Activated effector memory CD4-positive, alpha-beta T cell treated with anti-CD3 and anti-CD28 coated beads, Interleukin-2, amount 50 U/mL, for 16 hours (primary cell): ENCODE data around the gene HFE.
"Not testable (repeated sequence)": the region's sequence is repeated elsewhere in the genome, so short reads cannot be mapped to it uniquely, and the experiment has no call there.

Experiments
- DNase-seq: peaks from one replicate; pipeline ENCODE4 v3.0.0-alpha.2; 2020

Gene HFE

DNA sequence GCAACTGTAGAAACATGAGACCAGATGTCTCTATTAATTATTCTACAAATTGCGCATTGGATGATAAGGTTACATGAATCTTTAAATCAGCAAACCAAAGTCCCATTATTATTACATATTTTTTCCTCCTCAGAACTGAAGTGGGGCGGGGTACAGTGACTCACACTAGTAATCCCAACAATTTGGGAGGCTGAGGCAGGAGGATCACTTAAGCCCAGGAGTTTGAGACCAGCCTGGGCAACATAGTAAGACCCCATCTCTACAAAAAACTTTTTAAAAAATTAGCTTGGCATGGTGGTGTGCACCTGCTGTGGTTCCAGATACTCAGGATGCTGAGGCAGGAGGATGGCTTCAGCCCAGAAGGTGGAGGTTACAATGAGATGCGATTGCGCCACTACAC, 29.0 kb downstream of the HFE start:
- no peak for DNase-seq

DNA sequence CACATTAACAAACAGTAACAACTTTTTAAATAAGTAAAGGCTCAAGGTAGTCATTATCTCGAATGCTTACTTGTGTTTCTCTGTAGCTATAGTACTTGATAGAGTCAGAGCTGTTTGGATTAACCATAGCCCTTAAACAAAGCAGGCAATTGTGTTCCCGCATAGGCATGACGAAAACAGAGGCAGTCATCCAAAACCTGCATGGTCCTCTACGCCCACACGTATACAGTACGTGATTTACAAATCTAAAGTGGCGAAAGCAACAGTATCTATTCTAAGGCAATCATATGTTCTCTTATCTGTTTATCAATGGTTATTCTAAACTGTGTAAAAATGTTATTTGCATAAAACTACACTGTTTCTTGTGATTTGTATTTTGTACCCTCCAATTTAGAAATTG, 31.8 kb downstream of the HFE start:
- DNase-seq: no peak

DNA sequence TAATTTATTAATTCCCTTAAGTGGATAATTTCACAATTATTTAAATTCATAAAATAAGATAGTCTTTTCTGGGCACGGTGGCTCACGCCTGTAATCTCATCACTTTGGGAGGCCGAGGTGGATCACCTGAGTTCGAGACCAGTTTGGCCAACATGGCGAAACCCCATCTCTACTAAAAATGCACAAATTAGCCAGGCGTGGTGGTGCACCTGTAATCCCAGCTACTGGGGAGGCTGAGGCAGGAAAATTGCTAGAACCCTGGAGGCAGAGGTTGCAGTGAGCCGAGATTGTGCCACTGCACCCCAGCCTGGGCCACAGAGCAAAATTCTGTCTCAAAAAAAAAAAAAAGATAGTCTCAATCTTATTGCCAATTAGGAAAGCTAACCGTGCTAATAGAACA, 32.9 kb downstream of the HFE start:
- not testable (repeated sequence) for DNase-seq

DNA sequence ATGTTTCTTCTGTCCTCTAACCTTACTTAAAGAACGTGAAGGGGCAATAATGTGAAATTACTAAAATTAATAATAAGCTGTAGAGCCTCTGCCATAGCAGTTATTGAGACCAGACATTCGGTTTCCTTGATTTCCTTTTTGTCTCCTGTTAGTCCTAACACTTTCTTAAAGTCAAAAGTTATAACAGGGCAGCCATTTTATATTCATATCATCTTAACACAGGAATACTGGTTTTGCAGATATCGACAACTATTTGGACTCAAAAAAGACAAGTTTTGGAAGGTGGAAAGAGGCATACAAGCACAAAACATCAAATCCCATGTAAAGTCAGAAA, 33.5 kb downstream of the HFE start:
- DNase-seq: no peak

DNA sequence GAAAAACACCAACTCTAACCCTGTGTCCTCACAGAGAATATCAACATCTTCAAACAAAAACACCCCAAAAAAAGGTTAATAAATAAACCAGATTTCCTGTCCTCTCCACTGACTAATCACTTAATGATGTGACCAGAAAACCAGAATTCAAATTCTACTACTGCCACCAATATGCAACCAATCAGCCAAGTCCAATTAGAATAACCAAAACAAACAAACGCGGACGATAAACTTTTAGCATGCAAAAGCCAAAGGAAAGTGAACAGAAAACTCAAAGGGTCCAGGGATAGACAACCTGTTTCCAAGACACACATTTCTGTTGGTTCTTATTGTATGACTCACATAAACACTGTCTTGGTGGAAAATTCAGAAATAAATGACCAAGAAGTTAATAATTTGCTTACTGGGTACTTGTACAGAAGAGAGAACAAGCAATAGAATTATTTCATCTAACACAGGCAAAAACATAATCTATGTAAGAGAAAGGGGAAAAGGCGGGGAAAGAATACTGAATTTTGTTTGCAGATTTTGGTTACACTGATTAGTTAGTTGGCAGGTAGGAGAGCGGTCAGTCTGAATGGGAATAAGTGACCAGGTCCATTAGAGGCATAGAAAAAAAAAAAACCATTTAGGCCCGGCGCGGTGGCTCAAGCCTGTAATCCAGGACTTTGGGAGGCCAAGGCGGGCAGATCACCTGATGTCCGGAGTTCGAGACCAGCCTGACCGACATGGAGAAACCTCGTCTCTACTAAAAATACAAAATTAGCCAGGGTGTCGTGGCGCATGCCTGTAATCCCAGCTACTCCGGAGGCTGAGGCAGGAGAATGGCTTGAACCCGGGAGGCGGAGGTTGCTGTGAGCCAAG, 34.1 kb downstream of the HFE start:
- DNase-seq: no peak

DNA sequence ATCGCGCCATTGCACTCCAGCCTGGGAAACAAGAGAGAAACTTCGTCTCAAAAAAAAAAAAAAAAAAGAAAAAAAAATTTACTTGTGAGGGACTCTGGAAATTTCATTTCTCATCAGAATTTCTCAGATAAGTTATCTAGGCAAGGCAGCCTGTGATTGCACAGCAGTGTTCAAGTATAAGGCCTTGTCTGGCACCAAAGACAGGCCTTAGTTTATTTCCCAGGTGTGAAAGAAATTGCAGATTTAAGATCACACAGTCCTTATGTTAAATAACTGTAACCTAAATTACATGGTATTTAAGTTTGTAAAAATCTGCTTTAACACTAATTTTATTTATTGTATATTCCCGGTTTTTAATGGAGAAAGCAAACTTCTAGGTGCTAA, 34.8 kb downstream of the HFE start:
- DNase-seq: no peak

DNA sequence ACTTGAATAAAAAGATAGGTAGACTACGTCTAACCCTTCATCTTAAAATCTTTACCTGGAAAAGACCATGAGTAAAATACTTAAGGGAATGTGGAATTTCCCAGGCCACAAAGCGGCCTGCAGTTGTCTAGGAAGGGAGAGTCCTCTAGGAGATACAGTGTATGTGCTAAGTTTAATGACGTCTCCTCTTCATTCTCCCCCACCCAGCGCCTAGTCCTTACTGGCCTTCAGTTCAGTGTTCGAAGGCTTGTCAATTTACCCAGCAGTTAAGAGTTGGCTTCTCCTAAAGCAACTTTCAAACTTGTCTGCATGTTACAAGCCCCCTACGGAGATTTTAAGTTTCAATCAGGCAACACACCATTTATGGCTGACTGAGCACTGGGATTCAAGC, 35.2 kb downstream of the HFE start:
- DNase-seq: no peak

DNA sequence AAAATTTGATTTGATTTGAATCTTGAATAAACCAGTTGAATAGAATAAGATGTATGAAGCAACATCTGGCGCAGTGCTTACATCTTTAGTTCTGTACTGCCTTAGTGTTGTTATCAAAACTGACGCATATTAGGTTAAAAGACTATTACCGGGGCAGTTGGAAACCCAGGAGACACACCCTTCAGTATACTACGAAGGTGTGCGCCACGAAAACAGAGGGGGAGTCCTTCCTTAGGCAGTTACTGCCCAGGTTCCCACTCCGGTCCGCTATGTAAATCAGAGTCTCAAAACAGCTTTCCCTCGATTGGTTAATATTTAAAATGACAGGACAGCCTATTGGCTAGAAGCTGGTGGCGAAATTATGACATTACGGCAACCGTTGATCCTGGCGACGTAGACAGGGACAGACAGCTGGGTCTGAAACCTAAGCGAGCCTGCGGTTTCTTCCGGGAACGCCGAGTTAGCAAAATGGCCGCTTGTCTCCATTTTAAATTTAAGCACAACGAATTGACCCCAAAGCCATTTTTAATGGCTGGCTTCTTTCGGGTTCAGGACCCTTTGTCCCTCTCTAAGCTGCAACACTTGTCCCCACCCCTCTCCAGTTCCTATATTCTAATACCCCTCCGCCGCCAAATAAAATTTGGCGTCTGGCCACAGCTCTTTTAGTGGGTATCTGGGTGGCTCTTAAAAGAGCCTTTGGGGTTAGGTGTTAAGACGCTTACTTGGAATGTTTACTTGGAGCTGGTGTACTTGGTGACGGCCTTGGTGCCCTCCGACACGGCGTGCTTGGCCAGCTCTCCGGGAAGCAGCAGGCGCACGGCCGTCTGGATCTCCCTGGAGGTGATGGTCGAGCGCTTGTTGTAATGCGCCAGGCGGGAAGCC, 35.8 kb downstream of the HFE start:
- DNase-seq: peak; percentile 94

DNA sequence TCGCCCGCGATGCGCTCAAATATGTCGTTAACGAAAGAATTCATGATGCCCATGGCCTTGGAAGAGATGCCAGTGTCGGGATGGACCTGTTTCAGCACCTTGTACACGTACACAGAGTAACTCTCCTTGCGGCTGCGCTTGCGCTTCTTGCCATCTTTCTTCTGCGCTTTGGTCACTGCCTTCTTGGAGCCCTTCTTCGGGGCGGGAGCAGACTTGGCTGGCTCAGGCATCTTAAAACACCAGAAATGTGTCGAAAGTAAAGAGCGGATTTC, 36.4 kb downstream of the HFE start:
- peak; percentile 90 for DNase-seq

DNA sequence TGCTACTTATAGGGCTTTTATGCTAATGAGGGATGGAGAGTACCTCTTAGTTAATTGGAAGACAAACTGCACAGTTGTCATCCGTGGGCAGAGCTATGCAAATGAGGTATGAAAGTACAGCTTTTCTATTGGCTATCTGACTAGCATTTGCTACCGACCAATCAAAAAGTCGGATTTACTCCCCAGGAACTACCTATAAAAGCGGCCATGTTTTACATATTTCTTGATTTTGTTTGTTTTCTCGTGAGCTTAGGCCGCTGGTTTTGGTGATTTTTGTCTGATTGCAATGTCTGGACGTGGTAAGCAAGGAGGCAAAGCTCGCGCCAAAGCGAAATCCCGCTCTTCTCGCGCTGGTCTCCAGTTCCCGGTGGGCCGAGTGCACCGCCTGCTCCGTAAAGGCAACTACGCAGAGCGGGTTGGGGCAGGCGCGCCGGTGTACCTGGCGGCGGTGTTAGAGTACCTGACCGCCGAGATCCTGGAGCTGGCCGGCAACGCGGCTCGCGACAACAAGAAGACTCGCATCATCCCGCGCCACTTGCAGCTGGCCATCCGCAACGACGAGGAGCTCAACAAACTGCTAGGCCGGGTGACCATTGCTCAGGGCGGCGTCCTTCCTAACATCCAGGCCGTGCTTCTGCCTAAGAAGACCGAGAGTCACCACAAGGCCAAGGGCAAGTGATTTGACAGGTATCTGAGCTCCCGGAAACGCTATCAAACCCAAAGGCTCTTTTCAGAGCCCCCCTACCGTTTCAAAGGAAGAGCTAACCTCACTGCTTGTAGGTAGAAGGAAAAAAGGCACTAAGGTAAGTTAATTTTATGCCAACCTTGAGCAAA, 36.9 kb downstream of the HFE start:
- DNase-seq: peak; percentile 87

DNA sequence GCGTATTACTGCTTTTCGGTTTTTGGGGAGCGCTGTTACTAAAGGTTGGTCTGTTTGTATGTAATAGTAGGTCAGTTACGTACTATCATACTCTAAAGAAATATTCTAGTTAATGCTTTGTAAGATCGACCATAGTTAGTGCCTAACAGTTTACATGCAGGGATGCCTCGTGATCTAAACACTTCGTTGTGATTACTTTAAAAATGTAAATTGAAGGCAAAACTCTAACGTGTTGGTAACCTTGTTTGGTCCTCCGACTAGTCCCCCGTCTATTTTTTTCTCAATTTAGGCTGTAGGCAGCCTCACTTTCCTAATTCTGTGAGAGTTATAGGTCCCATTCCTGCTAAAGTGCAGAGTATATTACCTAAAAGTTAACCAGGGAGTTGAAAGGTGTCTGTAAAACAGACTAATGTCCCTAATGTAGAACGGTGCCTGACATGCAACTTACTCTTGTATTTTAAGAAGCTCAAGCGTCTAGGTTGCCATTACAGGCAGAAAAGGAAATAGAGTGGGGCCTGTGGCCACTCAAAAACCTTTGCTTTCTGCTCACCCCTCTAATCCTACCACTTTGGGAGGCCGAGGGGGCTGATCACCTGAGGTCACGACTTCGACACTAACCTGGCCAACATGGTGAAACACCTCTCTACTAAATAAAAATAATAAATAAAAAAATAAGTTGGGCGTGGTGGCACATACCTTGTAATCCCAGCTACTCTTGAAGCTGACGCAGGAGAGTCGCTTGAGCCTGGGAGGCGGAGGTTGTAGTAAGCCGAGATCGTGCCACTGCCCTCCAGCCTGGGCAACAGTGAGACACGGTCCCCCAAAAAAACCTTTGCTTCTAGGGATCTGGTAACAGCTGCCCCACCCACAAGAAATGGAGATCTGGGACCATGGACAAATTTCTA, 37.8 kb downstream of the HFE start:
- DNase-seq: no peak

DNA sequence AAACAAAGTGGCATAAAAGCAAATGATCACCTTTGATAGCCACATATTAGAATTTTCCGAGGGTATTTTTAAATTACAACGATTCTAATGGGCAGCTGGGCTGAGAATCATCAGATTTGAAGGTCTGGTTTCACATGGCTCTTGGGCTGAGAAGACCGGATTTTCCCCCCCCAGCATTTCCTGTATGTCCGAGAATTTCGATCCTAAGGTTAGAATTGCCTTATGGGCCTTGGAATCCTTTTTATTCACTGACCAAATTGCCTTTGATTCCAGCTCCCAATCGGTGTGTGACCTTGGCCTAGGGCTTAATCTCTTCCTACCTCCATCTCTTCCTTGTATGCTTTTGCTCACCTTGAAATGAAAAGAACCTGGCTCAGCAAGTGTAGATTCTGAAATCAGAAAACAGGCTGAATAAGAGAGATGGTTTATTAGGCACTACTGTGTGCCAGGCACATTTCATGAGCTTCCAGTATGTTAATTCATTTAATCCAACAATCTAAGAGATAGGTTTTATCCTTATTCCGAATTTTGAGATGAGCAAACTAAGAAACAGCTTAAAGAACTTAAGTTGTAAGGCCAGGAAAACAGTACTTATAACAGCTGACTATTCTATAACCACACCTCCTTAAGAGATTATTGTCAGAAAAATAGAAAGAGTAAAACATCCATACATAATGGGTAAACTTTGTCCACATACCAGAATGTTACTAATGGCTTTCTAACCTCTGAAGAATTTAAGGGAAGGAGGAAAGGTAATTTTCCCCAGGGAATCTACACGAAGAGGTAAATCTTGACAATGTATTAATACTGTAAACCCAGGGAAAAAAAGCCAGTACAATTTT, 39.4 kb downstream of the HFE start:
- DNase-seq: no peak

DNA sequence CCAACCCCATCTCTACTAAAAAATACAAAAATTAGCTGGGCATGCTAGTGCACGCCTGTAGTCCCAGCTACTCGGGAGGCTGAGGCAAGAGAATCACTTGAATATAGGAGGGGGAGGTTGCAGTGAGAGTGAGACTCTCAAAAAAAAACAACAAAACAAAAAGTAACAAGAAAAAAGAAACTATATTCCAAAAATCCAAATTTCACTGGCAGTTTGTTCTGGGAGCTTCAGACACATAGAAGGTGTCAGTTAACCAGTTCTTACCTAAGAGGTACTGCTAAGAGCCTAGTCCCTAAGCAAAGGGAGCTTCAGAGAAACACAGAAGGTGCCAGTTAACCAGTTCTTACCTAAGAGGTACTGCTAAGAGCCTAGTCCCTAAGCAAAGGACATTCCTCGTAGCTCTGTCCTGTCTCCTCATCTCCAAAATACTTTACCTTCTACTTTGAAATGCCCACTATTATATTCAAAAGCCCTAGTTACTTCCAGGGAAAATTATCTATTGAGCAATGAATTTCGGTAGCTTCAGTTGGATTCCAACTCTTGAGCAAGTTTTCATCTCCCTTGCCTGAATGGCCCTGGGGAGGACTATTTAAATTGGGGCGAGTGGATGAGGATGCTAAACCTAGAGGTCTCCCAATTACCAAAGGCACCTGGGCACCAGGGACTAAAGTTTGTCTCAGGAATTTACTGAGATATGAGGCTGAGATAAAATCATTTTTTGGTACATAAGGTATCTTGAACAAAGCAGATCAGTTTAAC, 41.0 kb downstream of the HFE start:
- no peak for DNase-seq

DNA sequence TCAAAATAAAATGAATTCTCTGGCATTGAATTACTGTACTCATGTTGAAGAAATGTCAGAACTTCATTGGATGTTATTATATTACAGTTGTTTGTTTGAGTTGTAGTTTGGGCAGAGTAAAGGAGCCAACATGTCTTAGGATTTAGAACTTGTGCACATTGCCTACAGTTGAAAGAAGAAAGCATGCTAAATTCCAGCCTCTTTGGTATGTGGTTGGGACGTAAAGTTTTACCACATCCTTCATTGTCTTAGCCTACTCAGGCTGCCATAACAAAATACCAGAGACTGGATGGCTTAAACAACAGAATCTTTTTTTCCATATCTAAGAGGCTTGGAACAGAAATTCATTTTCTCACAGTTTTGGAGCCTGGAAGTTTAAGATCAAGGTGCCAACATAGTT, 42.4 kb downstream of the HFE start:
- no peak for DNase-seq

DNA sequence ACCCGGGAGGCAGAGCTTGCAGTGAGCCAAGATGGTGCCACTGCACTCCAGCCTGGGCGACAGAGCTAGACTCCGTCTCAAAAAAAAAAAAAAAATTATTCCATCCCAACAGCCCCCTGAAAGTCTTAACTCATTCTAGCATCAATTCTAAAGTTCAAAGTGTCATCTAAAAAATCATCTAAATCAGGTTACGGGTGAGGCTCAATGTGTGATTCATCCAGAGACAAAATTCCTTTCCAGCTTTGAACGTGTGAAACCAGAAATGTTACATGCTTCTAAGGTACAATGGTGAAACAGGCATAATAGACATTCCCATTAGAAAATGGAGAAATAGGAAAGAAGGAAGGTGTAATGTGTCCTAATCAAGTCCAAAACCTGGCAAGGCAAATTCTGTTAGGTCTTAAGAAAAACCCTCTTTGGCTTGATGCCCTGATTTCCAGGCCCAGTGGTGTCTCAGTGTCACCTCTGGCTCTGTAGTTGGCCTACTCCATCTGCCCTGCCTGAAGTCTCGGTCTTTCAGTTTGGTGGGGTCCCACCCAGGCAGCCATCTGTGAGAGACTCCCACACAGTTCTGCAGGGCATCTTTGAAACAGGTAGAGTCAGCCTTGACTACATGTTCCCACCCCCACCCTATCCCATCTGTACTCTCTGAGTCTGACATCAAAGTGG, 43.5 kb downstream of the HFE start:
- no peak for DNase-seq

DNA sequence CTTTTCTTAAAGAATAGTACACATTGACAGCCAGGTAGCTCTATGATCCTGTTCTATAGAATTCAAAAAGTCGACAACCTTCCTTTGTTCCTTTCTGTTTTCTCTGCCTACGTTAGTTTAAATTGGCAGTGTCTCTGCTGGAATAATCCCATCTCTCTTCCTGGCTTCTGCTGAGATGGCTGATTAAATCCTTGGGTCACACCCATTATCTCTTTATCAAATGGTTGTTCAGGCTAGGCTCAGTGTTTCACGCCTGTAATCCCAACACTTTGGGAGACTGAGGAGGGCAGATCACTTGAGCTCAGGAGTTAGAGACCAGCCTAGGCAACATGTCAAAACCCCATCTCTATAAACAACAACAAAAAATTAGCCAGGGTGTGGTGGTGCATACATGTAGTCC, 44.4 kb downstream of the HFE start:
- no peak for DNase-seq

DNA sequence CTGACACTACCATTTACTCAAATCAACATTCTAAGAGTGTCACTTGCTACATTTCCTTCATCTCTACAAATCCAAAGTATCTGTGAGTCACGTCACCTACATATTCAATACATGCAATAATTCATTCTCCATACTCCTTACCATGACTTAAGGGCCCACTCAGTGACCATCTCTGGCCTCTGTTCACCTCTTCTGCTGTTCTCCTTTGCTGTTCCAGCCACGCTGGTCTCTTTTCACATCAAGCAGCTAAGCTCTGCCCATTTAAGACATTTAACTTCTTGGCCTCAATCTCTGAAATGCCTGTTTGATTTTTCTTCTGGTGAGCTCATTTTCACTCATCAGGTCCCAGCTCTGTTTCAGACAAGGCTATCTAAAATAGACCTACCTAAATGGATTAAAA, 46.5 kb downstream of the HFE start:
- DNase-seq: no peak

DNA sequence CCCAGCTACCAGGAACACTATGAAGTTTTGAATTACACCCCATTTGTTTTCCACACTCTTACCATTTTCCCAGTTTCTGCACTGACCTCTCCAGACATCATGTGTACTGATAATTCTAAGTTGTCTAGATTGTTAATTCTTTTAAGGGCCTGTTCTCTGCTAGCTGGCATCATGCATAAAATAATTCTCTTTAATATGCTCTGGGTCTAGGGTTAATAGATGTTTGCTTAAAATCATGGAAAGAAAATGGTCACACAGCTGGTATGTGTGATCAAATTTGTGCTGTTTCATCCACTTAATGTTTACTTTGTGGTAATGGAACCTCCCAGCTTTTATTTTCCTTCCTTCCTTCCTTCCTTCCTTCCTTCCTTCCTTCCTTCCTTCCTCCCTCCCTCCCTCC, 49.1 kb downstream of the HFE start:
- DNase-seq: no peak

DNA sequence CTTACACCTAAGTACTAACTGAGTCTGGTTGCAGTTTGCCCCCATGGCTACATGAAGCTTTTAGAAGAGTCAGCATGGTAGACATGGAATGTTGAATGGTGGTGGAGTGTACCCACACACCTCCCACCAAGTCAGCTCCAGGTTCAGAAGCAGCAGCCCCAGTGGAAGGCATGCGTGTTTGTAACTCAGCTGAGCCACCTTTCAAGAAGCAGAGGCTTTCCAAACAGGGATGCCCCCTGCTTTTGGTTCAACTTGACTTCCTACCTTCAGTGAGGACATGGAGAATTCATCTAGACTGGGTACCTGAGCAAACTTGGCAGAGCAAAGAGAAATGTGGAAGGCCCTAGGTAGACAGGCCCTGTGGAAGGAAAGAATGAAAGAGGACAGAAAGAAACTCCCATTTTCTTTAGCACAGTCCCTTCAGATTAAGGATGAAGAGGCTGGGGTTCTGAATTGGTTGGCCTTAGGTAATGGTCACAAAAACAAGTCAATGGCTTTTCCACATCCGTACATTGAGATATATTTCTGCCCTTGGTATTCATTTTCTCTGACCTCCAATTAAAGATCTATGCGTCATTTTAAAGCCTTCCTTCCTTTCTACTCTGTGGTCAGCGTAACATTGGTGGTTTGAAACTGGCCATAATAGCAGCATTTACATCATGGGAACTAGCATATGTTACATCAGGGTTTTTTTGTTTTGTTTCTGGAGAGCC, 53.2 kb downstream of the HFE start:
- no peak for DNase-seq

DNA sequence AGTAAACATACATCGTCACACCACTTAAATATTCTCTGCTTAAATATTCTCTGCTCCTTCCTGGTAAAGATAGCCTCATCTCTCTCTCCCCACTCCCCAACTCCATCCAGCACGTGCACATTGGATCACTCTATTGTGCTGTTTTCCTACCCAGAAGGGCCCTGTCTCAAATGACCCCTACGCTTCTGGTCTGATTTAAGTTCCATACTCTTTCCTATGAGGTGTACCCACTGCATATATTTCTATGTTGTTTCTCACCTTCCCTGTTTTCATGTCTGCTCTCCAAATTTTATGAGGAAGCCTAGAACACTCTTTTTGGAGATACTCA, 53.7 kb downstream of the HFE start:
- no peak for DNase-seq
